ENCODE results near the gene SLC13A5. TPM values are rescaled to one million over a fixed set of nuclear protein-coding genes. Genes with fewer than 3 reads are reported as not detected.

SLC13A5 gene
- total RNA-seq, 1 experiment from 2014 or later = 0.07 TPM

- H3K27ac ChIP-seq (ENCODE audit: low read depth, low read length) = no peak overlapping the region
- BruUV-seq (replicated peaks) = no TSS peak
- ATAC-seq = no peak
- ChIA-PET RAD21 (ENCODE audit: low non-redundant PET in 1 of 2, low total read pairs in 2 of 2, uncharacterized antibody in 2 of 2, unreplicated experiment in 2 of 2) (no interaction called here), CTCF (interaction anchor here (0.6 to 1.9 kb wide), 4 partner anchors 13 to 343 kb away, joined by 3 to 7 read pairs (median 3); no protein-coding TSS in a partner anchor), POLR2A (no interaction called here)
- no peak overlapping the region for H3K9ac ChIP-seq (ENCODE audit: low read length)
- H3K4me2 ChIP-seq (ENCODE audit: low read length) = no peak overlapping the region
- H3K36me3 ChIP-seq (ENCODE audit: control insufficient read depth in 1 of 2, insufficient read depth in 2 of 2, low read length in 2 of 2) = no peaks in the 10 kb centered on the region
- no peaks in the 10 kb centered on the region for H3K79me2 ChIP-seq (ENCODE audit: insufficient read depth, low read length)
- no peak for TF ChIP-seq RAD21 (IDR thresholded peaks at IDR 0.05; ENCODE audit: low read depth)
- no peak for TF ChIP-seq EZH2phosphoT487 (IDR thresholded peaks at IDR 0.05; ENCODE audit: borderline replicate concordance)
- TF ChIP-seq TCF7L2 (IDR thresholded peaks at IDR 0.05; ENCODE audit: borderline replicate concordance, extremely low read depth, insufficient read depth, insufficient read length) = no peak
- TF ChIP-seq POLR2A (IDR thresholded peaks at IDR 0.05; ENCODE audit: borderline replicate concordance, extremely low read depth, insufficient read depth, insufficient read length) = no peak
- TF ChIP-seq, protein P1, sequence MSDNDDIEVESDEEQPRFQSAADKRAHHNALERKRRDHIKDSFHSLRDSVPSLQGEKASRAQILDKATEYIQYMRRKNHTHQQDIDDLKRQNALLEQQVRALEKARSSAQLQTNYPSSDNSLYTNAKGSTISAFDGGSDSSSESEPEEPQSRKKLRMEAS (IDR thresholded peaks at IDR 0.05) = no peak
- TF ChIP-seq SP1 (IDR thresholded peaks at IDR 0.05; ENCODE audit: low read depth) = no peak
- no peak for TF ChIP-seq CBX3 (IDR thresholded peaks at IDR 0.05; ENCODE audit: low read depth)
- no peak for TF ChIP-seq CEBPB (IDR thresholded peaks at IDR 0.05; ENCODE audit: low read depth)
- no peak overlapping the region for H2AFZ ChIP-seq (ENCODE audit: low read depth, low read length, poor library complexity, severe bottlenecking)
- H3K4me1 ChIP-seq (ENCODE audit: control insufficient read depth in 1 of 2, insufficient read depth in 2 of 2, low read length in 2 of 2) = peaks cover 0 to 9% of the 10 kb centered on the region in 2 experiments; a peak in 2 of 4 replicates
- no peaks in the 10 kb centered on the region; the same call in 1 of the 2 replicates for H3K27me3 ChIP-seq (ENCODE audit: insufficient read depth, low read length)
- DNase-seq (ENCODE audit: low read depth, low spot score) = no peak
- H3K9me2 ChIP-seq (ENCODE audit: insufficient read depth) = no peaks in the 10 kb centered on the region
- no peaks in the 10 kb centered on the region for H3K9me3 ChIP-seq (ENCODE audit: control insufficient read depth in 1 of 2, insufficient read depth in 1 of 2, low read depth in 1 of 2, low read length in 2 of 2)
- no peak overlapping the region for H3K4me3 ChIP-seq (replicated peaks in 1 of 2; ENCODE audit: low read depth in 1 of 2, low read length in 2 of 2)
- no peaks in the 10 kb centered on the region for H4K20me1 ChIP-seq (ENCODE audit: insufficient read depth)
- intact Hi-C loops (cut with micrococcal nuclease) = no loop called here
Measured at GRCh38 chr17:6660805-6661463, 52.2 kb downstream of the SLC13A5 start.

DNA sequence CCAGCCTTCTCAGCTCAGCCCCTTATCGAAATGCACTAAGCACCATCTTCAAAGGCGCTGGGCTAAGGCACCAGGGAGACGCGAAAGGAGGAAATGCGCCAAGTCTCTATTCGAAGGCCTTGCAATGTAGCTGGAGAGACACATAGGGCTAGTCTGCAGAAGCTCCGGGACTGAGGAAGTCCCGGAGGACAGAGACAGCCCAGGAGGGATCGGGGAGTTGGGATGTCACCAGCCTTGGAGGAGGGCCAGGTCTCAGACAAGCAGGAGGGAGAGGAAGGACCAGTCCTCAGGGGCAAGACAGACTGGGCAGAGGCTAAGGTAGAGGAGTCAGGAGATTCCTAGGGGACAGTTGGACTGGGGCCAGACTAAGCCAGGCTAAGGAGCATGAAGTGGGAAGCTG lies 53.1 kb downstream of the SLC13A5 start:
- Histone ChIP-seq H3K9me3 (ENCODE audit: control insufficient read depth in 1 of 2, insufficient read depth in 1 of 2, low read depth in 1 of 2, low read length in 2 of 2) (no peaks in the 10 kb centered on the region), H3K27ac (ENCODE audit: low read depth, low read length) (no peak overlapping the region), H3K27me3 (ENCODE audit: insufficient read depth, low read length) (no peaks in the 10 kb centered on the region; the same call in 1 of the 2 replicates), H3K9ac (ENCODE audit: low read length) (no peak overlapping the region), H3K79me2 (ENCODE audit: insufficient read depth, low read length) (no peaks in the 10 kb centered on the region), H3K9me2 (ENCODE audit: insufficient read depth) (no peaks in the 10 kb centered on the region), H4K20me1 (ENCODE audit: insufficient read depth) (no peaks in the 10 kb centered on the region), H2AFZ (ENCODE audit: low read depth, low read length, poor library complexity, severe bottlenecking) (no peak overlapping the region), H3K4me1 (ENCODE audit: control insufficient read depth in 1 of 2, insufficient read depth in 2 of 2, low read length in 2 of 2) (peaks cover 0 to 6% of the 10 kb centered on the region in 2 experiments; a peak in 1 of 4 replicates), H3K36me3 (ENCODE audit: control insufficient read depth in 1 of 2, insufficient read depth in 2 of 2, low read length in 2 of 2) (no peaks in the 10 kb centered on the region), H3K4me3 (replicated peaks in 1 of 2; ENCODE audit: low read depth in 1 of 2, low read length in 2 of 2) (no peak overlapping the region), H3K4me2 (ENCODE audit: low read length) (no peak overlapping the region)
- intact Hi-C loops (cut with micrococcal nuclease) = no loop called here
- no peak for ATAC-seq
- DNase-seq (ENCODE audit: low read depth, low spot score) = no peak
- ChIA-PET RAD21 (ENCODE audit: low non-redundant PET in 1 of 2, low total read pairs in 2 of 2, uncharacterized antibody in 2 of 2, unreplicated experiment in 2 of 2) (no interaction called here), POLR2A (no interaction called here), CTCF (interaction anchor here (0.6 kb wide), 1 partner anchor 56 kb away, joined by 3 read pairs; no protein-coding TSS in a partner anchor)
- BruUV-seq (replicated peaks) = no TSS peak
- TF ChIP-seq FOSL1 (IDR thresholded peaks at IDR 0.05; ENCODE audit: low read depth) (no peak), EZH2phosphoT487 (IDR thresholded peaks at IDR 0.05; ENCODE audit: borderline replicate concordance) (no peak), JUND (IDR thresholded peaks at IDR 0.05) (no peak), EZH2 (IDR thresholded peaks at IDR 0.05) (no peak), ELF1 (IDR thresholded peaks at IDR 0.05; ENCODE audit: borderline replicate concordance, low read depth) (no peak), ZNF274 (IDR thresholded peaks at IDR 0.05; ENCODE audit: low read depth, low read length) (no peak), SRF (IDR thresholded peaks at IDR 0.05; ENCODE audit: low read depth) (no peak), CEBPB (IDR thresholded peaks at IDR 0.05; ENCODE audit: low read depth) (no peak), RAD21 (IDR thresholded peaks at IDR 0.05; ENCODE audit: low read depth) (no peak), CBX3 (IDR thresholded peaks at IDR 0.05; ENCODE audit: low read depth) (no peak), ZFX (IDR thresholded peaks at IDR 0.05) (no peak), POLR2A (IDR thresholded peaks at IDR 0.05; ENCODE audit: borderline replicate concordance, extremely low read depth, insufficient read depth, insufficient read length) (no peak)
- TF ChIP-seq, protein P2, sequence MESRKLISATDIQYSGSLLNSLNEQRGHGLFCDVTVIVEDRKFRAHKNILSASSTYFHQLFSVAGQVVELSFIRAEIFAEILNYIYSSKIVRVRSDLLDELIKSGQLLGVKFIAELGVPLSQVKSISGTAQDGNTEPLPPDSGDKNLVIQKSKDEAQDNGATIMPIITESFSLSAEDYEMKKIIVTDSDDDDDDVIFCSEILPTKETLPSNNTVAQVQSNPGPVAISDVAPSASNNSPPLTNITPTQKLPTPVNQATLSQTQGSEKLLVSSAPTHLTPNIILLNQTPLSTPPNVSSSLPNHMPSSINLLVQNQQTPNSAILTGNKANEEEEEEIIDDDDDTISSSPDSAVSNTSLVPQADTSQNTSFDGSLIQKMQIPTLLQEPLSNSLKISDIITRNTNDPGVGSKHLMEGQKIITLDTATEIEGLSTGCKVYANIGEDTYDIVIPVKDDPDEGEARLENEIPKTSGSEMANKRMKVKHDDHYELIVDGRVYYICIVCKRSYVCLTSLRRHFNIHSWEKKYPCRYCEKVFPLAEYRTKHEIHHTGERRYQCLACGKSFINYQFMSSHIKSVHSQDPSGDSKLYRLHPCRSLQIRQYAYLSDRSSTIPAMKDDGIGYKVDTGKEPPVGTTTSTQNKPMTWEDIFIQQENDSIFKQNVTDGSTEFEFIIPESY (IDR thresholded peaks at IDR 0.05; ENCODE audit: extremely low read depth, insufficient replicate concordance, low read length) = no peak
- TF ChIP-seq, protein P3, sequence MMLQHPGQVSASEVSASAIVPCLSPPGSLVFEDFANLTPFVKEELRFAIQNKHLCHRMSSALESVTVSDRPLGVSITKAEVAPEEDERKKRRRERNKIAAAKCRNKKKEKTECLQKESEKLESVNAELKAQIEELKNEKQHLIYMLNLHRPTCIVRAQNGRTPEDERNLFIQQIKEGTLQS (IDR thresholded peaks at IDR 0.05) = no peak
- TF ChIP-seq, protein P1 (IDR thresholded peaks at IDR 0.05) = no peak
